HG03575 (cell line): ENCODE measurements around the gene RSF1.

ENCODE experiments used
- ATAC-seq: cut with Tn5 transposase; IDR thresholded peaks from one replicate; pipeline ENCODE4 v1.9.1; 2021; ENCODE audit not compliant: unreplicated experiment, insufficient number of reproducible peaks, low FRiP score; ENCODE audit errors: extremely low read depth

RSF1 gene

DNA sequence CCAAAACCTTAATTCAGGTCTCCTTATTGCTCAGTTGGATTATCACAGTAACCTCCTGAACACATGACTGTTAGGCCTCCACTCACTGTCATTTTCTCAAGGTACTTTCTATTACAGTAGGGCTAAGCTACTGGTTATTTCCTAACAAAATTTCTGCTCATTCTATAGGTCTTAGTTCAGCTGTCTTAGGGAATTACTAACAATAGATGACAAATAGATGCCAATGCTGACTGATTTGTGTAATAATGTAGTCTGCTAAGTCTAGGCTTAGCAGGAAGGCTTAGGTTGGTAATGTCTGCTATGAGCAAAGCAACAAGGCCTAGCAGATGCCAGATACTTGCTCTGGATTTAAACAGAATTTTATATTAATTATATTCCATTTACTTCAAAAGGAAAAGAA is 58.1 kb downstream of the RSF1 start:
- no peak for ATAC-seq

GRCh38 chr11:77761491-77761890 is 59.0 kb downstream of the RSF1 start:
- no peak for ATAC-seq

GRCh38 chr11:77758331-77758730 is 62.2 kb downstream of the RSF1 start:
- ATAC-seq, result no peak

- ATAC-seq, result no peak
Measured at GRCh38 chr11:77753230-77753629, 67.3 kb downstream of the RSF1 start.

GRCh38 chr11:77752516-77752915 is 68.0 kb downstream of the RSF1 start:
- no peak for ATAC-seq

DNA sequence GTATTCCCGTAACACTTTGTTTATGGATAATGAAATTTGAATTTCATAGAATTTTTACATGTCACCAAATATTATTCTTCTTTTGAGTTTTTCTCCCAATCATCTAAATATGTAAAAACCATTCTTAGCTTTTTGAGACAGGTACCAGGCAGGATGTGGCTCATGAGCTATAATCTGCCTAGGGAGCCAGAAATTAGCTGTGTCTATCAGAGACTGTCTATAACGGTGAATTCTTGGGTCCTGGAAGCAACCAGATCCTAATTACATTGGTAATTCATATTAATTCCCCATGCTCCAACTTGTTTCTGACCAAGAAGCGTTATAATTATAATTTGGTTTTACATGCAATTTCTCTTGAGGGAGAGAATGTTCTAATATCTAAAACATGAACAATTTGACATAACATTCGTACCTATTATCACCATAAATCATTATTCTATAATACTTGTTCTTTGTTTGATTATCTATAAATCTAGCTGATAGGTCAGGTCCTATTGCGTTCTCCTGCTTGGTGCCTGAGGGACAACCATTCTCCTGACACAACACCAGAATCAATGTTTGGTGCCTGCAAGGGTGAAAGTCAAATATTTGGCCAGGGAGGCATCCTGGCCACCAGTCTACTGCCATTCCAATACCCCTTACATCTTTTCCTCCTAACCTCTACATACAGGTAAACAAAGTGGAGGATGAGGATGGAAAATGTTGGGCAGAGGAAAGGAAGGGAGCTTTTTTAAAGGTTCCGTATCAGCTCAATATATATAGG is 69.9 kb downstream of the RSF1 start:
- no peak for ATAC-seq

DNA sequence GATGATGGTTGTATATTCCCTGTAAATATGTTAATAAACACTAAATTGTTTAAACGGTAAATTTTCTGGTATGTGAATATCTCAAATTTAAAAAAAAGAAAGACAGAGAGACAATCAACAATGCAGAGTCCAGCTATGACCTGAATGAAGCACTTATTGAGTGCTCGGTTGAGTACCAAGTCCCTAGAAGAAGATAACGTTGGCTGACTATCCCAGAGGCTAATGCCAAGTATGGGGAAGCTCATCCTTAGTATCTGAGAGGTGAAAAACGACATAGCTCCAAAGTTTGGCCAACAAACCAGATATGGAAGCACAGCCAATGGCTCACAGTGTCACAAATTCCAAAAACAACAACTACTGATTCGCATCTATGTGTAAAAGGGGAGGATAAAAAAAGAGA is 71.3 kb downstream of the RSF1 start:
- ATAC-seq, result no peak

GRCh38 chr11:77748266-77748665 is 72.3 kb downstream of the RSF1 start:
- no peak for ATAC-seq

DNA sequence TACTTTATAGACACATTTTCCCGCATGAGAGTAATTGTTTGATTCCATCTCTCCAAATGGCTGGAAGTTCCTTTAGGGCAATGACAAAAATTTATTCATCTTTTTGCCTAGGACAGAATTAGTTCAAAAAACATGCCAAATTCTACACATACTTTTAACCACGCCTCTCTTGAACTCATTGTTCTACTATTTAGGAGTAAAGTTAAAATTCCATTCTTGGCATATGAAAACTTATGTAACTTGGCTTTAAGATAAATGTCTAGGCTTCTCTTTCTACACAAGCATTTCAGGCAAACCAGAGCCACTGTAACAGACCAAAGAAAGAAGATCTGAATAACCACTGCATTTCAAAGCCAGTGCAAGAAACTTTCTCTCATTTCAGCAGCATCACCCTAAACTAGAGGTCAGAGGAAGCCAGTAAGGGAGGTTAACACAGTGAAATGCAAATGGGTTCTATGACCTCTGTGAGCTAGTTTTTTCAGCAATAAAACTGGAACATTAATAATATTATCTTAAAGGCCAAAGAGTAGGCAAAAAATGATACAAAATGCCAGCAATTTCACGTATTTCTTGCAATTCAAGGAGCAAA is 73.0 kb downstream of the RSF1 start:
- ATAC-seq, result no peak

DNA sequence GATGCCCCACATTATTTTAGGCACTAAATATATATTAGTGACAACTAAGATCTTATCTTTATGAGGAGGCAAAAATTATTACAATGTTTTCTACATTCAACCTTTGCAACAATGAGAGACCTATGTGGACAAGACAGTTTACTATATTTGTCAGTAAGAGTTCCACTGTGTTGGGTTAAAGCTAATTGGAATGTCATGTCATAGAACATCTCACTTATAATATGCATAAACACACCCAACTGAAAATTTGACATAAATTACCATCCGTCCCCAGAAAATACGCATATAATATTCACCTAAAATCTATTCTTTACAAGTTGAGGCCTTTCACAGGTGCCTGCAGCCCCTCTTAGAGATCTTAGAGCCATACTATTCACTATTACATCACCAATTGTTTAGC is 84.0 kb downstream of the RSF1 start:
- no peak for ATAC-seq

DNA sequence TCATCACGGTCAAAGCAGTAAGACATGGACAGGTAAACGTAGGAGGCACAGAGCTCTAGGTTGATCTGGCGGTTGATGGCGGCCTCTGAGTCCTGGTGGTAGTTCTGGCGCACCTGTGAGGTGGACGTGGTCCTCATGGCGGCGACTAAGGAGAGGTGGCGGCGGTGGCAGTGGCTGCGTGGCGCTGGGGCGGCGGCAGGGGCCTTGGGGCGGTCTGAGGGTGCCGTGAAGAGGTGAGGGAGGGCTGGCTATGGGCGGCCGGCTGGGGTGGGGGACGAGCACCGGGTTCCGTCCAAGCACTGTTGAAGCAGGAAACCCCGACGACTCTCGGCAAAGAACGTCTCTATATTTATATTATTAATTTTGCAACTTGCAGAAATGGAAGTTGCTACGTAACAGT is 85.6 kb downstream of the RSF1 start:
- no peak for ATAC-seq

DNA sequence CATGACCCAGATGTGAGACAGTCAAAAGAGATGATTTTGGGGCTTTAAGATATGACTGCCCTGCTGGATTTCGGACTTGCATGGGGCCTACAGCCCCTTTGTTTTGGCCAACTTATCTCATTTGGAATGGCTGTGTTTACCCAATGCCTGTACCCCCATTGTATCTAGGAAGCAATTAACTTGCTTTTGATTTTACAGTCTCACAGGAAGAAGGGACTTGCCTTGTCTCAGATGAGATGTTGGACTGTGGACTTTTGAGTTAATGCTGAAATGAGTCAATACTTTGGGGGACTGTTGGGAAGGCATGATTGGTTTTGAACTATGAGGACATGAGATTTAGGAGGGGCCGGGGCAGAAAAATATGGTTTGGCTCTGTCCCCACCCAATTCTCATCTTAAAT is 88.4 kb downstream of the RSF1 start:
- ATAC-seq, result no peak

- ATAC-seq, result no peak
Measured at GRCh38 chr11:77730789-77731188, 89.7 kb downstream of the RSF1 start.

GRCh38 chr11:77729063-77729462 is 91.5 kb downstream of the RSF1 start:
- ATAC-seq, result no peak

GRCh38 chr11:77728203-77728786 is 92.2 kb downstream of the RSF1 start:
- ATAC-seq, result no peak

DNA sequence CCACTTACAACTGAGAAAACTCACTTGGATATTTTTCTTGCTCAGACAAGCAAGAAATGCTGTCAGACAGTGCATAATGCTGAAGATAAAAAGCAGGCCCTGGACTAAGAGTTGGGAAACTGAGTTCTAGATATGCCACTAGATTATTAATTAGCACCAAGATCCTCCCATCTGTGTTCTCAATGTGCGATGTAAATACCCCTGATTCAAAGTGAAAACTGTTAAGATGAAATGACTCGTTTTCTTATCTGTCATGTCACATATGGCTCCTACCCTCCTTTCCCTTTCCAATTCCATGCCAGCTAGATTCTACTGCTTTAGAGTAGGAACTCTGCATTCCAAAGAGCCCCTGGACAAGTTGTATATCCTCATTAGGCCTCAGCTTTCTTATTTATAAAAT is 94.0 kb downstream of the RSF1 start:
- ATAC-seq, result no peak

- no peak for ATAC-seq
Measured at GRCh38 chr11:77725433-77725832, 95.1 kb downstream of the RSF1 start.

DNA sequence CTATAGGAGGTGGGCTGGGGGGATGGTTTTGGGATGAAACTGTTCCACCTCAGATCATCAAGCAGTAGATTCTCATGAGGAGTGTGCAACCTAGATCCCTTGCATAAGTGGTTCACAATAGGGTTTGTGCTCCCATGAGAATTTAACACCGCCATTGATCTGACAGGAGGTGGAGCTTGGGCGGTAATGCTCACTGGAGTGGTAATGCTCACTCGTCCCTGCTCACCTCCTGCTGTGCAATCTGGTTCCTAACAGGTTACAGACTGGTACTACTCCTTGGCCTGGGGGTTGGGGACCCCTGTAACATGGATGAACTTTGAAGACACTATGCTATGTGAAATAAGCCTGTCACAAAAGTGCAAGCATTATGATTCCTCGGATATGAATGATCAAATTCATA is 95.9 kb downstream of the RSF1 start:
- no peak for ATAC-seq

GRCh38 chr11:77723024-77723423 is 97.5 kb downstream of the RSF1 start:
- ATAC-seq, result no peak

DNA sequence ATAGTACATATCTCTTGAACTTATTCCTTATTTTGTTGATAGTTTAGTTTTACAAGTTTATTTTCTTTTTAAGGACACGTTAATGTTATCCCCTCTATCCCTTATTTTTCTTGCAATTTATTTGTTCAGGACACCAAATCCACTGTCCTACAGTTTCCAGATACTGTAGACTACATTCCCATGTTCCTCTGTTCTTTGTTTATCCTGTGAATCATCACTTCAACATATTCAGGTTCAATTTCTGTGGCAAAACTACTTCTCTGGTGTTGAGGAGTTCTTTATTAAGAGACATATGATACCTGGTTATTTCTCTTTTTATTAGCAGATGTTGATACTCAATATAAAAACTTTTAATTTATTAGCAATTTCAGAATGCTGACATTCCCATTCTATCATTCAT is 110.2 kb downstream of the RSF1 start:
- no peak for ATAC-seq
